ENCODE results near the gene ZYX.
"Not testable (repeated sequence)": the region's sequence is repeated elsewhere in the genome, so short reads cannot be mapped to it uniquely, and the experiment has no call there.

Gene ZYX

DNA sequence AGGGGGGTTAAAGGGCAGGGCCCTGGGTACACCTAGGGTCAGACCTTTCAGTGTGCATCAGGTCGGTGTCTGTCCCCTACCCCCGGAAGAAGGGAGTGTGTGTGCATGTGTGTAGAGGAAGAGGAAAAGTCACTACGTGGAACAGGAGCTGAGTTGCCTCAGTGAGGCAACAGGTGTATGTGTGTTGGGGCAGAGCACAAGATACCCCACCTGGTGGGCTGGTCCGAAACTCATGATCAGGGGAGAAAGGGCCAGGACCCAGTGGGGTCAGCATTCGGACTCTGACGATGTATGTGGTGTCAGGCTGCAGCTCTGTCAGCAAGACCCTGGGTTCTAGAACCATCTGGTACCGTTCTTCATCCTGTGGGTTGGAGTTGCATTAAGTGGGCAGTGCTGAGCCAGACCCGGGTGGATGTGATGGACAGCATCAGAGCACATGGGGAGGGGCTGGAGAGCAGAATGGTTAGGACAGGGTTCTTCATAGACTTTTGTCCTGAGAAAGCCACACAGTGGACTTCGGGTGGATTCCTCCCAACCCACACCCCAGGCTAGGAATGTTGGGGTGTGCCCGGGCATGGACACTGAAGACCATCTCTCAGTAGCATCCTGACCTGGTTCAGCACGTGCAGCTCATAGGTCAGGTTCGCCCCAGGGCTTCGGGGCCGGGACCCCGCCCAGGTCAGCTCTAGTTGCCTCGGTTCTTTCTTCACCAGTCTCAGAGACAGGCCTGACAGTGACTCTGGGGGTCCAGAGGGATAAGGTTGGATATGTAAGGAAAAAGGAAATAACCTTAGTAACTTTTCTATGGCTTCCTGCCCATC lies 16.8 kb downstream of the ZYX start:
- DNase-seq, result no peak

DNA sequence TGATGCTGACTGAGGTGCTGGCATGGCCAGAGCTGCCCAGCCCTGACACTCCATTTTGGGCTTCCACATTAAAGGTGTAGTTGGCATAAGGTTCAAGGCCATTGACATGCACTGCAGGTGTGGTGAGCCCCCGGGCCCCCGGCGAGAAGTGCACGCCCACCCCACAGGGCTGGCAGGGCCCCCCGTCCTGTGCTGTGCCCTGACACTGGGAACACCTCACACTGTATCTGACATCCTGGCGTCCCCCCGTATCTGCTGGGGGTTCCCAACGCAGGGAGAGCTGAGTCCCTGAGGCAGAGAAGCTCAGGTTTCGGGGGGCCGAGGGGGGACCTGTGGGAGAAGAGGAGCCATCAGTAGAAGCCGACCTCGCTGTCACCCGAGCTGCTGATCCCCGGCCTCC lies 17.5 kb downstream of the ZYX start:
- no peak for DNase-seq

DNA sequence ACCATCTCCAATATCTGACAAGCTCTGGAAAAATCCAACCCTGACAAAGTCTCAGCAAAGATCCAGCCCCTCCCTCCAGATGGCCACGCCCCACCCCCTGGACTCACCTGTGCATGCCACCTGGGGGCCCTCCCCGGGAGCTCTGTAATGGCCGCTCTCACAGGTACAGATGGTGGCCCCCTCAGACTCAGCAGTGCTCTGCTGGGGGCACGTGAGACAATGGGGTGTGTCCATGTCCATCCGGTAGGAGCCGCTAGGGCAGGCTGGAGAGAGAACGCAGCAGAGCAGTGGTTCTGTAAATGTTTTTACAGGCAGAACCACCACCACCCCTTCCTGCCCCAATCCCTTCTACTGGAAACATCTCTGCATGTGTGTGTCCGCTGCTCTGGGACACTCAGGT lies 18.0 kb downstream of the ZYX start:
- no peak for DNase-seq

DNA sequence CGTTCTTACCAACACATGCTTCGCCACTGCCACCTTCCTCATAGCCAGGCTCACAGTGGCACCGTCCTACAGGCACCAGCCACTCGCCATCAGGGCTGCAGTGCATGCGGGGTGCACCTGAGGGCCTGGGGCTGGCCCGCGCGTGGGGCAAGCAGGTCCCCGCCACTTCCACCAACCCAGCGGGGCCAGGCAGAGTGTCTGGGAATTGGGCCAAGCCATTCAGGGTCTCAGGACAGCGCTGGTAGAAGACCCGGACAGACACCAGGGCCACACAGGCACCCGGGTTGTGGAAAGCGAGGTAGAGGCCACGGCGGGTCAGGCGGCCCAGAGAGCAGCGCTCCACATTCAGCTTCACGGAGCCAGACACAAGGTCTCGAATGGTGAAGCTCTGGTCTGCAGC lies 18.5 kb downstream of the ZYX start:
- DNase-seq, result no peak

DNA sequence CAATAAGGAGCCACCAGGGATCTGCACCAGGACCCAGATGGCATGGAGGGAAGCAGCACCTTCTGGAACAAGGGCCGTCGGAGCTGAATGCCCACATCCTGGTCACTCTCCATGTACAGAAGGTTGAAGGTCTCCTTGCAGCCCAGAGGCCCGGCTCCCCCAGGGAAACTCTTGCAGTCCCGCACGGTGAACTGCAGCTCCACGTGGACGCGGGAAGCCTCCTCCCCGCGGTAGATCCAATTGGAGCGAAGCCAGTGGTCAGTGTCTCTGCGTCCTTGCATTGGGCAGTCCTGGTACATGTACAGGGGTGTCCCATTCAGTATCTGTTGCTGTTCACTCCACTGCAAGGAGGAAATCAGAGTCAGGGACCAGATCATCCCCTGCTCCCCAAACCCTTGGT lies 20.1 kb downstream of the ZYX start:
- DNase-seq, result no peak

DNA sequence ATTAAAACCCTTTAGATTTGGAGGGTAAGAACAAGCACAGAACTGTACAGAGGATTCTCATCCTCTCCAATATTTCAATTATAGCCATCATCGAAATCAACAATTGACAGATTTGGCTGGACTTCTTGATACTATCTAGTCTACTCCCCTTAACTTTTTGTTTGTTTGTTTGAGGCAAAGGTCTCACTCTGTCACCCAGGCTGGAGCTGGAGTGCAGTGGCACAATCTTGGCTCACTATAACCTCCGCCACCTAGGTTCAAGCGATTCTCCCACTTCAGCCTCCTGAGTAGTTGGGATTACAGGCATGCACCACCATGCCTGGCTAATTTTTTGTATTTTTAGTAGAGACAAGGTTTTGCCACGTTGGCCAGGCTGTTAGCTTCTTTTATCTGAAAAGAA lies 21.1 kb downstream of the ZYX start:
- not testable (repeated sequence) for DNase-seq

DNA sequence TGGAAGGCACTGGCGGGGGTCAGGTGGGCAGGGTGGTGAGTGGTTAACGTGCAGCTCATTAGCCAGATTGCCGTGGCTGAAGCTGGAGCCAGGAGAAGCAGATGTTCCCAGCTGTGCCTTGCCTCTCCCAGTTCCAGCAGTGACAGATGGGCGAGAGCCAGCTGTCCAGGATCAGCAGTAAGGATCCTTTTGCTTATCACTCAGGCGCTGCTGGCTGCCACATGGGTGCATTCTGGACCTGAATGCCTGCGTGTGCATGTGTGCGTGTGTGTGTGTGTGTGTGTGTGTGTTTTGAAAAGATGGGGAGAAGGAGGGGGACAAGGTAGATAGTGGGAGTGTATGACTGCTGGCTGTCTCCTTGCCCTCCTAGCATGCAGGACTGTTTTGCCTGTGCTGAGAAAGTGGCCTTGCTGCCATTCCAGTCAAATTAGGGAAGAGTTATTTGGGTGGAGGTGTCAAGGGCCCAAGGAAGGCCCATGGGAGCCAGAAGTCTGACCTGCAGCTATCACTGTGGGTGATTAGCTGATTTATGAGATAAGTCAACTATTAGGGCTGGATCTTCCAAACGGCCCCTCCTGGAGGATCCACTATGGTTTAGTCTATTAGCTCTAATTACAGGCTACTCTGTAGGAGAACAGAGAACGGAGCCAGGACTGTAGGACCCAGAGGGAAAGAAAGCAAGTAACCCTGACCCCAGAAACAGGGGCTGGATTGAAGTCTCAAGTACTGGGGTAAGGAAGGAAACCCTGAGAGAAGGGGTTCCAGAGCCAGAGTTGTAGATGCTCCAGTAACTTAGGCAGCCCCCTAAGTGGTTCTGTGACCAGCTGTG lies 24.2 kb downstream of the ZYX start:
- peak; percentile 69 for DNase-seq

DNA sequence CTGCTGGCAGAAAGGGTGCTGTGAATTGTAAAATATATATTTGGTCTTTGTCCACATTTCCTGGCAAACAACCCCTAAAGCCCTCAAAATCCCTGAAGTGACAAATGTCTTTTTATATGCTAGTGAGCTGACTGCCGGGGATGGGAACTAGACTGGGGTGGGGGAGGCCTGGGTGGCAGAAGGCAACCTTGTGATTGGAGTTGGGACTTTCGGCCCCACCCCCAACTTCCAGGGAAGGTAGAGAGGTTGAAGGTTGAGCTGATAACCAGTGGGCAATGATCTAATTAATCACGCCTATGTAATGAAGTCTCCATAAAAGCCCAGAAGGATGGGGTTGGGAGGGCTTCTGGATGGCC lies 24.8 kb downstream of the ZYX start:
- DNase-seq, result no peak

DNA sequence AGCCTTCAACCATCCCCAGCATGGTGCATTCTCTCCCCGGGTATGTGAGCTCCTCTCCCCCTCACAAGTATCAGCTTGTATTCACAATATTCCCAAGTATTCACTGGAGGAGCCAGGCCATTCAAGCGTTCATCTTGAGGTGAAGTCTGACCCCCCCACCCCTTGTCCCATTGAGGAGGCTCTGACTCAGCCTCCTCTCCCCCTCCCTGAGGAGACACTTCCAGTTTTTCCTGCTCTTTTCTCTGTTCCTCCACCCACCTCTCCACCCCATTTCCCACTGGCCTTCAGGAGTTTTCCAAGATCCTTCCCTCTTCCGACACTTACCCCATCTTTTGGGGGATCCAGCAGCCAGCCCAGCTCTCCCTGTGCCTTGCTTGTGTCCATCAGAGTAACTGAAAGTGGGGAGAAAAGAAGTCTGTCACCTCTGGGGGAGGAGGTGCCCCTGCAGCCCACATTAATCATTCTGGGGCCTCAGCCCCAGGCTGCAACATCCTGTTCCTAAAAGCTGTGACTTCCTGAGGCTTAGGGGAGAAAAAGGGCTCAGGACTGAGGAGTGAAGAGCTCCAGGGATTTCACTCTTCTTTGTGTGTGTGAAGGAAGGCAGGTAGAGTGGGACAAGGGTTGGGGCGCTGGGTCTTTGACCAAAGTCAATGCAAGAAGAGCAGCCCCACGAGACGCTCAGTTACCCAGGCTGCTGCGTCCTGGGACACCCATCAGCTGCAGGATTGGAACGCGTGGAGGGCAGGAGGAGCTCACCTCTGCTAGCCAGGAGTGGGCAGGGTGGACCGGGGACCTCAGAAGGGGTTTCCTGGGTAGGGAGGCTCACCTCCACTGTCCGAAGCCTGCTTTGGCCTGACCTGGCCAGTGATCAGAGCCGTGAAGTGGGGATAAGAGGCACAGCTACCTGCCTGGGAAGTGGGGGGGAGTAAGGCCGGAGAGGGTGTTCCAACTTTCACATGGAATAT lies 26.4 kb downstream of the ZYX start:
- DNase-seq, result no peak

DNA sequence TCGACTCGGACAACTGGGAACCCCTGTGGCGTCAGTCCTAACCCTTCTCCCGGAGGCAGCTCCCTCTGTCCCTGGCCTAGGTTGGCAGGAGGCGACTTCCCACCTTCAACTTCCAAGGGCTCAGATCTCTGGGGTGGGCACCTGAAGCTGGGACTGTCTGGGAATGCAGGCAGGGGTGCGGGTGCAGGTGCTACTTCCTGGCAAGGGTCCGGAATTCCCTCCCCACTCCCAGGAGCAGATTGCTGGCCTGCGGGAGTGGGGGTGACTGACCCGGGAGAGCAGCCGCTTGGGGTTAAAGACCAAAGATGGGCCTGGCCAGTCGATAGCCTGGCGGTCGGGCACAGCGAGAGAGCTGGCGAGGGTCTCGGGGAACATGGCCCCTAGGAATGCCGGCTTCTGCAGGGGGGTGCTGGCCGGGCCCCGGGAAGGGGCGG lies 27.1 kb downstream of the ZYX start:
- DNase-seq, result no peak

DNA sequence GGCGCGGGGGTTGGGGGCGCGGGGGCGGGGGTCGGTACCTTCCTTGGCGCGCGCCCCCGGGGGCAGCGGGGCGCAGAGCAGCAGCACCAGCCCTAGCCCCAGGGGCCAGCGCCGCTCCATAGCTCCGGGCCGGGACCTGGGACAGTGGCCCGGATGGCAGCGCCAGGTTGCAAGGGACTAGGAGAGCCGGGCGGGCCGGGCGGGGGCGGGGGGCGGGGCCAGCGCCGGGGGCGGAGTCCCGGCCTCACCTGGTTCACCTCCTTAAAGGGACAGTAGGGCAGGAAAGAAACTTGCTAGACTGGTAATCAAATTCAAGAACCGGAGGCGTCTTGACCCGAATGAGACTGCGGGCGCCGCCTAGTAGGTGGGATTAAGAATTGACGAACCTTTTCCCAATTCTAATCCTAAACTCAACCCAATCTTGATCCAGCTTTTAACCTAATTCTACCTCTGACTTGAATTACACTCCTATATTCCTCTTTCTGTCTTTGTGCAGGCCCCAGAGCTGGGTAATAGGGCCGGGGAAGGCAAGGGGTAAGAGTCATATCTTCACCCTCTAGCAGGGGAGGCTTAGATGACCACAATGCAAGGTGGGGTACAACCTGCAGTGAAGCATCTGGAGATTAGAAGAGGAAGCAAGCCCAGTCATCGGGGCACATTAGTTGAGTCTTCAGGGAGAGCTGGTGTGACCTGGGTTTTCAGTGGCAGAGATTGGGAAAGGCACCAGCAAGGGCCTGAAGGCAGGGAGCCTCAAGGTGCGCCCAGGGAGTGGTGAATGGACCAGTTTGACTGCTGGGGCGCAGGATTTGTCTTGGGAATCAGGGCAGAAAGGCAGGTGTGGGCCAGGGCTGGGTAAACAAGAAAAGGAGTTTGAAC lies 27.8 kb downstream of the ZYX start, which contains the start of gene EPHA1:
TSS of gene EPHA1 (minus strand) at position 171 of the 876 bp plus-strand sequence. CDS start at position 120, 51 bp downstream.
- no peak for DNase-seq

DNA sequence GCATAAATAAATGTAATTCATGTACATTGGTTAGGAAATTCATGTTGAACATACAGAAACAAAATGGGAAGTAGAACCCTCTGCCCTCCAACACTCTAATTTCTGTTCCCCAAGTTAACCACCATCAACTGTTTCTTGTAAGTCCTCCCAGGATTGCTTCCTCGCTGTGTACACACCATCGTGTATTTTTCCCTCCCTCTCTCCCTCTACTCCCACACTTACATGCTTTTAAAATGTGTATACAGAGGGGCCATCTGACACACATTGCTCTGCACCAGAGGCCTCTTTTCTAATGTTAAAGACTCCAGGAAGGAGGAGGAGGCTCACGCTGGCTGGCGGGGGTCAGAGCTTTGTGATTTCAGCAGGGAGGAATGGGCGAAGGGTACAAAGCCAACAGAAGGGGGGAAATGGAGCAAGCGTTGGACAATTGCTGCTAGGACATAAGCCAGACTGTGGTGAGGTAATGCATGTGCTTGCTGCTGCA lies 29.4 kb downstream of the ZYX start:
- DNase-seq, result peak; percentile 65

DNA sequence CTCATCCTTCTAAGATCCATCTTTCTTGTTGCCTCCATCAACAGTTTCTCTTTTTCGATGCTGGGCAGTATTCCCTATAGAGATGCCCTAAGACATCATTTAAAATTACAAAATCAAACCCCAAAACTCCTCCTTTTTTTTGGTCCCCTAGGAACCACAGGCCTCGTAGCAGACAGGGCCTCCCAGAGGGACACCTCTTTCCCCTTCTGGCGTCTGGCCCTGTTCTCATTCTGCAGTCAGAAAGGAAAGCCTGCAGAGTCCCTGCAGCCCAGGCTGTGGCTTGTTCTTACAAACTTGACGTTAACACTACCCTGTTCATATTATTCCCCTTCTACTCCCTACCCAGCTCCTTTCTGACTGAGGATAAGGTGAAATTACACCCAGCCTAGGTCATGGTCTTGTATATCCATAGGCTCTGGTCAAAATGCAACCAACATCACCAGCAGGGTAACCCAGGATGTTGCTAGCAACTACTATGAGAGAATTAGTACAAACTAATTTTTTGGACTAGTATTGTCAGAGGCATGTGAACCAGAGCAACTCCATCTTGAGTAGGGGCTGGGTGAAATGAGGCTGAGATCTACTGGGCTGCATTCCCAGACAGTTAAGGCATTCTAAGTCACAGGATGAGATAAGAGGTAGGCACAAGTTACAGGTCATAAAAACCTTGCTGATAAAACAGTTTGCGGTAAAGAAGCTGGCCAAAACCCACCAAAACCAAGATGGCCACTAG lies 31.0 kb downstream of the ZYX start:
- DNase-seq, result no peak

DNA sequence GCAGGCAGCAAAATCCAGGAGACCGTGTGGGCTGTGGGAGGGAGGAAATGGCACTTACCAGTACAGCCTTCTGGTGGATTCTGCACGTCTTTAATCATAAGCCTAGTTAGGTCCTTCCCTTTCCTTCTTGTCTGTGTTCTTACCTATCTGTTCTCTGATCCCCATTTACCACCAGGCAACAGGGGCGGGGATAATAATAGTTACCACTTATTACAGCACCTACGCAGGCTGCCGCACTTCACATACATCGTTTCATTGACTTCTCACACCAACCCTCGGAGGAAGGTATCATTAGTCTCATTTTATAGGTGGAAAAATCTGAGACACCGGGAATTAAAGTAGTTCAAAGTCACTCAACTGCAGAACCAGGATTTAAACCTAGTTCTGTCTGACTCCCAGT lies 32.0 kb downstream of the ZYX start:
- DNase-seq, result no peak

DNA sequence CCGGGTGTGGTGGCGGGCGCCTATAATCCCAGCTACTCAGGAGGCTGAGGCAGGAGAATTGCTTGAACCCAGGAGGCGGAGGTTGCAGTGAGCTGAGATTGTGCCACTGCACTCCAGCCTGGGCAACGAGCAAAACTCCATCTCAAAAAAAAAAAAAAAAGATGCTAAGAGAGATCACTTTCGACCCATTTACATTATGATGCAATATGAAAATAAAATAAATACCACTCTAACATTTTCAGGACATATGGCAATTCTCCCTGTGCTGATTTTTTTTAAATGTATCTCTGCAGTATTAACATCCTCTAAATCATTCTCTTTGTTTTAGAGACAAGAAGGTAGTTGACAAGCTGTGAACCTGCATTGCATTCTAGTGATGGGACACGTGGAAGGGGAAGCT lies 34.1 kb downstream of the ZYX start:
- not testable (repeated sequence) for DNase-seq

DNA sequence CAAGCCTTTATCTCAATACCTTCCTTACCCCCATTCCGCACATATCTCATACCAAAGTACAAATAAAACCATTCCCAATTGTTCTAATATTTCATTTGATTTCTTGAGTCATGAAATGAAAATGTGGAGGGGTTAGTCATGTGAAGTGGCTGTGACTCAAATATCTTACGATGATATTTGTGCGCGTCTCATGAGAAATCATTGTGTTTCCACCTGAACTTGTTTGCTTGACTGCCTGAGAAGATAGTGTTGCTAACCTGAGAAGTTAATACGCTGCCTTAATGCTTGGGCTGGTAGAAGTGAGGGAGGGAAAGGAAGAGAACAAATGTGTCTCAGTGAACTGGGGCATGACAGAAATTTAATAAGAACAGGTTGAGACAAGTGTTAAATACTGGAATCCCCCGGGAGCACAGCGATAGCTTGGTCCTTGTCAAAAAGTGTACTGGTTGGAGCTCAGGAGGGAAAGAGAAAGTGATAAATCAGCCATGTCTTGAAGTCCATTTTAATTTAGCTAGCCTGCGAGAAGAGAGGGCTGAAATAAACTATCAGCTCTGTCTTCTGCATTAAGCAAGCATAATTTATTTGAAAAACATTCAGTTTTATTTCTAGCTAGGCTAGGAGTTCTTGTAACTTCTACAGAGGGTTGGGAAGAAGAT lies 34.7 kb downstream of the ZYX start:
- DNase-seq, result no peak

DNA sequence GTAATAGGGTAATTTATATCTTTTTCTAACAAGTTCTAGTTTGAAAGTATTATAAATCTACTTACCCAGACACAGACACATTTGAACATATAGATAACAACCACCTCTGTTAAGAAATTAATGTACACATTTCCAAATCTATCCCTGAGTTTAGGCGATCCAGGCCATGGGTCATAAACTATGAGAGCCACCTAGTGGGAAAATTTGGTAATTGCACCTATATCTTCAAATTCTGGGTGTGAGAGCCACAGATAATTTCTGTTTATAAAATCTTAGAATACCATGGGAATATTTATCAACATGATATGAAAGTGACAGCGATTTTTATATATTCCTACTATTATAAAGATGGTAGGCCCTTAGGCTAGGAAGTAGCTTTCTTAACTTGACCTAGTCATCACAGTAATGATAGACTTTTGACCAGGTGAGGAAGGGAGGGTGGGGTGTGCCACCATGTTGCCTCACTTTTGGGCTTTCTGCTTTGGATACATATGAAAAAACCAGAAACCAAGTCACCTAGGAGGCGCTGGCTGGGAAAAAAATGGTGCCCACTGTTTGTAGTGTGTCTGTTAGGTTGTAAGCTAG lies 35.5 kb downstream of the ZYX start:
- no peak for DNase-seq

DNA sequence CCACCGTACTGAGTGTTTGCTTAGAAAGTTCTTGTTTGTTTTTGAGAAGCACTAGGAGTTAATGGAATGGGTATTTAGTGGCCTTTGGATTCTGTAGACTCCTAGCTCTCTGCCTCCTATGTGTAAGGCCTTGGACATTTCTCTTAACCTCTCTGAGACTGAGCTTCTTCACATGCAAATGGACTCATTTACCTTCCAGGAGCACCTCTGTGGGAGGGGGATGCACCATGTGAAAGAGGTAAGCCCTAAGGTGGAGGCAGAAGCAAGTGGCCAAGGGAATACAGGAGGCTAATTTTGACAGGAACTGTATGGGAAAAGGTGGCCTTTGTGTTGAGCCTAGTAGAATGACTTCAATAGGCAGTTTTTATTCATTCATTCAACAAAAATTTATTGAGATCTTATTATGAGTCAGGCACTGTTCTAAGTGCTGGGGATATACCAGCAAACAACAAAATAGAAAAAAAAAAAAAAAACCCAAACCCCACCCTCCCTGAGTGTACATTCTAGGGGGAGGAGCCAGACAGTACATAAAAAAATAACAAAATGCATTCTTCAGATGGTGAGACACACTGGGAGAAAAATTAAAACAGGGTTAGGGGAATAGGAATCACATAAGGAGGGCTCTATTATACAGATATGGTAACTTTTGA lies 36.7 kb downstream of the ZYX start:
- DNase-seq, result no peak

DNA sequence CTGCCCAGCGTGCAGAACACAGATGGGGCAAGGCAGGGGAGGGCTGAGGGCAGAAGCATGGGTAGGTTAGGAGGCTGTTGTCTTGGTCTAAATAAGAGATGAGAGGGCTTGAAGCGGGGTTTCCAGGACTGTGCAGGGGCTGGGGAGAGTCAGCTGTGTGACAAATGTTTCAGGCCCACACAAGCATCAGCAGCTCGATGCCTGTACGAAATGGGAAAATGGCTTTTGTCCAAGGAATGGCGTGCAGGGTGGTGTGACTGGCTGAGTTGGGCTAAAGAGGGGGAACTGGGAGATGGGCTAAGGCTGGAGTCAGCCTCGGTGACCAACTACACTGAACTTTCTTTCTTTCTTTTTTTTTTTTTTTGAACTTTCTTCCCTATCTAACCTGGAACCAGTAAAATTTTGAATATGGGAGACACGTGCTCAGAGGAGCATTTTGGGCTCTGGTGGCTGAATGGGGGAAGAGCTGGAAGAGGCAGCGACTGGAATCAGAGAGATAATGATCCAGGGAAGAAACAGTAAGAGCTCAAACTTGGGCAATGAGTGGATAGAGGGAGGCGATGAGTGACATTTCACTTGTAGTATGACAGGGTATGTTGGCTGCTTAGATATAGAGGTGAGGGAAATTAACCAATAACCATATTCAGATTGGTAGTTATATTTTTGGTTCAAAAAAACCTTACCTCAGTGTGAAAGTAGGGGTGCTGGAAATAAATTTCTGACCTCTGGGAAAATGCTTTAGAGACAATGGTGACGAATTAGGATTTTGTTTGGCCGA lies 37.7 kb downstream of the ZYX start:
- DNase-seq, result no peak
